HCT116 (cell line): ENCODE results near the gene NPPB. TPM values are rescaled to one million over a fixed set of nuclear protein-coding genes. Genes with fewer than 3 reads are reported as not detected.

Experiments
- ATAC-seq: fragments of 200-7000 bp; cut with Tn5 transposase; 2 replicates; pipeline ENCODE4 v1.9.1; 2020; ENCODE audit warnings: mild to moderate bottlenecking, moderate library complexity
- BruUV-seq: library from RNA; stranded (reverse); fragments of 400-500 nt; replicated peaks from 2 replicates; lab custom pipeline; 2021; lab: Mats Ljungman, UMichigan
- CTCF ChIA-PET: fragments of 300-600 bp; sonication (Branson Sonifier 250); formaldehyde crosslinking; loops from one replicate; lab custom pipeline; 2021; ENCODE audit warnings: antibody characterized with exemption; lab: Charles Lee
- POLR2A ChIA-PET: fragments of 300-600, 350-600 bp; sonication (Branson Sonifier 250); formaldehyde crosslinking; loops from one replicate; lab custom pipeline; 2021; ENCODE audit warnings: antibody characterized with exemption; lab: Charles Lee
- RAD21 ChIA-PET, 2 experiments: fragments of 300-600 bp; sonication (Branson Sonifier 250); formaldehyde crosslinking; loops; one replicate each; lab custom pipeline; 2023; ENCODE audit warnings: low total read pairs in 2 of 2; ENCODE audit not compliant: uncharacterized antibody in 2 of 2, unreplicated experiment in 2 of 2, low non-redundant PET in 1 of 2; lab: Charles Lee
- DNase-seq: peaks from one replicate; pipeline ENCODE4 v3.0.0-alpha.2; 2010; ENCODE audit warnings: low read depth, low spot score
- H2AFZ ChIP-seq: fragments of 200-600 bp; shearing (Covaris generic), sonication (generic); 2 replicates; pipeline ENCODE4 v1.6.1; 2017; ENCODE audit warnings: low read depth, mixed run types, mixed read lengths, antibody characterized with exemption, low read length; ENCODE audit not compliant: poor library complexity, severe bottlenecking
- H3K27ac ChIP-seq: 2 replicates; pipeline ENCODE4 v1.5.1; 2012; ENCODE audit warnings: low read depth, low read length
- H3K27me3 ChIP-seq: fragments of 200-600 bp; sonication (generic); 2 replicates; pipeline ENCODE4 v1.6.1; 2016; ENCODE audit warnings: mixed run types, low read length, mixed read lengths; ENCODE audit not compliant: insufficient read depth
- H3K36me3 ChIP-seq, 2 experiments: fragments of 200-500 bp in 1 of 2; fragments of 200-600 bp in 1 of 2; sonication (Bioruptor generic) in 1 of 2; sonication (generic) in 1 of 2; 2 replicates each; pipeline versions ENCODE4 v1.5.1 to v1.6.1; 2014 to 2016; ENCODE audit warnings: low read length in 2 of 2, inconsistent platforms in 1 of 2, mixed read lengths in 1 of 2, mixed run types in 1 of 2; ENCODE audit not compliant: insufficient read depth in 2 of 2, control insufficient read depth in 1 of 2
- H3K4me1 ChIP-seq, 2 experiments: fragments of 200-600 bp in 1 of 2; sonication (generic) in 1 of 2; 2 replicates each; pipeline versions ENCODE4 v1.5.1 to v1.6.1; 2012 to 2017; ENCODE audit warnings: low read length in 2 of 2, inconsistent platforms in 1 of 2, mild to moderate bottlenecking in 1 of 2, mixed read lengths in 1 of 2, mixed run types in 1 of 2, moderate library complexity in 1 of 2; ENCODE audit not compliant: insufficient read depth in 2 of 2, control insufficient read depth in 1 of 2
- H3K4me2 ChIP-seq: fragments of 200-600 bp; sonication (generic); 2 replicates; pipeline ENCODE4 v1.6.1; 2017; ENCODE audit warnings: mixed run types, low read length, mixed read lengths
- H3K4me3 ChIP-seq, 2 experiments: fragments of 200-600 bp in 1 of 2; sonication (generic) in 1 of 2; replicated peaks in 1 of 2; 2 replicates each; pipeline ENCODE4 v1.5.1; 2011 to 2016; ENCODE audit warnings: low read length in 2 of 2, control low read depth in 1 of 2, low read depth in 1 of 2, mild to moderate bottlenecking in 1 of 2, mixed read lengths in 1 of 2, mixed run types in 1 of 2
- H3K79me2 ChIP-seq: fragments of 200-600 bp; sonication (generic); 2 replicates; pipeline ENCODE4 v1.6.1; 2017; ENCODE audit warnings: mild to moderate bottlenecking, mixed run types, low read length, moderate library complexity, mixed read lengths; ENCODE audit not compliant: insufficient read depth
- H3K9ac ChIP-seq: fragments of 200-600 bp; sonication (generic); 2 replicates; pipeline ENCODE4 v1.6.1; 2016; ENCODE audit warnings: low read length, mixed read lengths
- H3K9me2 ChIP-seq: fragments of 200-600 bp; sonication (generic), shearing (Covaris generic); 2 replicates; pipeline ENCODE4 v1.6.1; 2017; ENCODE audit warnings: mixed run types, mild to moderate bottlenecking, moderate library complexity; ENCODE audit not compliant: insufficient read depth
- H3K9me3 ChIP-seq, 2 experiments: fragments of 200-500 bp in 1 of 2; fragments of 200-600 bp in 1 of 2; sonication (Bioruptor generic) in 1 of 2; sonication (generic) in 1 of 2; 2 replicates each; pipeline ENCODE4 v1.6.1; 2014 to 2017; ENCODE audit warnings: low read length in 2 of 2, mixed read lengths in 2 of 2, inconsistent platforms in 1 of 2, low read depth in 1 of 2, mild to moderate bottlenecking in 1 of 2, mixed run types in 1 of 2, moderate library complexity in 1 of 2; ENCODE audit not compliant: control insufficient read depth in 1 of 2, insufficient read depth in 1 of 2
- H4K20me1 ChIP-seq: fragments of 200-600 bp; sonication (generic), shearing (Covaris generic); 2 replicates; pipeline ENCODE4 v1.6.1; 2017; ENCODE audit warnings: mixed run types, mild to moderate bottlenecking, moderate library complexity; ENCODE audit not compliant: insufficient read depth
- EGR1 ChIP-seq: IDR thresholded peaks from 2 replicates; pipeline ENCODE4 v1.6.1; 2012; ENCODE audit warnings: low read depth
- ELF1 ChIP-seq: IDR thresholded peaks from 2 replicates; pipeline ENCODE4 v1.6.1; 2012; ENCODE audit warnings: low read depth, borderline replicate concordance
- FOSL1 ChIP-seq: IDR thresholded peaks from 2 replicates; pipeline ENCODE4 v1.6.1; 2012; ENCODE audit warnings: low read depth
- JUND ChIP-seq: IDR thresholded peaks from 2 replicates; pipeline ENCODE4 v1.6.1; 2012
- POLR2A ChIP-seq: IDR thresholded peaks from 2 replicates; pipeline ENCODE4 v1.7.0; 2011; ENCODE audit warnings: borderline replicate concordance; ENCODE audit not compliant: insufficient read depth, insufficient read length; ENCODE audit errors: extremely low read depth
- POLR2AphosphoS5 ChIP-seq: IDR thresholded peaks from 2 replicates; pipeline ENCODE4 v1.6.1; 2011; ENCODE audit warnings: mild to moderate bottlenecking, low read depth, low read length, moderate library complexity
- SIN3A ChIP-seq: IDR thresholded peaks from 2 replicates; pipeline ENCODE4 v1.6.1; 2012; ENCODE audit warnings: low read depth
- SRF ChIP-seq: IDR thresholded peaks from 2 replicates; pipeline ENCODE4 v1.6.1; 2012; ENCODE audit warnings: low read depth
- TCF7L2 ChIP-seq: IDR thresholded peaks from 2 replicates; pipeline ENCODE4 v1.7.0; 2011; ENCODE audit warnings: borderline replicate concordance, inconsistent platforms; ENCODE audit not compliant: insufficient read depth, insufficient read length; ENCODE audit errors: extremely low read depth
- ZNF274 ChIP-seq: fragments of 200-500 bp; sonication (Bioruptor generic); IDR thresholded peaks from 2 replicates; pipeline ENCODE4 v1.6.1; 2014; ENCODE audit warnings: mild to moderate bottlenecking, low read depth, low read length, inconsistent platforms
- intact Hi-C: fragments of 100-400 bp; cut with micrococcal nuclease; formaldehyde crosslinking; loops from 2 replicates; pipeline ENCODE4 v1.10.0; 2022
- total RNA-seq: library from RNA; stranded (reverse); gene quantifications from one replicate; pipeline ENCODE4 v1.2.1, GENCODE V29; 2021; ENCODE audit not compliant: unreplicated experiment
- TF ChIP-seq, protein P1 (sequence below), 3 experiments: fragments of 200-600 bp in 1 of 3; sonication (generic) in 1 of 3; IDR thresholded peaks in 2 of 3; conservative IDR thresholded peaks in 1 of 3; 2 replicates each; pipeline ENCODE4 v1.5.1; 2012 to 2017; ENCODE audit warnings: low read depth in 2 of 3, low read length in 2 of 3, antibody characterized with exemption in 1 of 3, borderline replicate concordance in 1 of 3, control low read depth in 1 of 3, mild to moderate bottlenecking in 1 of 3, mixed read lengths in 1 of 3, mixed run types in 1 of 3, moderate library complexity in 1 of 3; ENCODE audit not compliant: insufficient read depth in 1 of 3
- TF ChIP-seq, protein P2 (sequence below): IDR thresholded peaks from 2 replicates; pipeline ENCODE4 v1.6.1; 2011; ENCODE audit warnings: mild to moderate bottlenecking, low read length, moderate library complexity; ENCODE audit not compliant: insufficient replicate concordance; ENCODE audit errors: extremely low read depth

The NPPB gene
- total RNA-seq, 1 experiment from 2014 or later: not detected

DNA sequence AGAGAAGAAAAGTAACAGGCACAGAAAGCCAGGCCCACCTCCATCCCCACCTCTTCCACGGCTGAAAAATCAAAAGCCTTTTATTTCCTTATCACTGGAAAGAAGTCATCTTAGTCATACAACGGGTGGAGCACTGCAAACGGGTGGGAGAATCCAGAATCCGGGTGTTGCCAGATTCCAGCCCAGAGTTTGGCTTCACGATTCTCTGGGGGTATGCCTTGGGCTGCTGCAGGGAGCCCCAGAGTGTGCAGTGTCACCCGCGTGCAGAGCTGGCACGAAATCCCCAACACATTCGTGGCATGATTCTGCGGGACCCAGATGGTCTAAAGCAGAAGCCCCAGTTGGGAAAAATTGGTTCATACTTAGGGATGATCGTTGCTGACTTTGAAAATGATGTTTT, 8.6 kb downstream of the NPPB start (continued):
- TF ChIP-seq, protein P1, sequence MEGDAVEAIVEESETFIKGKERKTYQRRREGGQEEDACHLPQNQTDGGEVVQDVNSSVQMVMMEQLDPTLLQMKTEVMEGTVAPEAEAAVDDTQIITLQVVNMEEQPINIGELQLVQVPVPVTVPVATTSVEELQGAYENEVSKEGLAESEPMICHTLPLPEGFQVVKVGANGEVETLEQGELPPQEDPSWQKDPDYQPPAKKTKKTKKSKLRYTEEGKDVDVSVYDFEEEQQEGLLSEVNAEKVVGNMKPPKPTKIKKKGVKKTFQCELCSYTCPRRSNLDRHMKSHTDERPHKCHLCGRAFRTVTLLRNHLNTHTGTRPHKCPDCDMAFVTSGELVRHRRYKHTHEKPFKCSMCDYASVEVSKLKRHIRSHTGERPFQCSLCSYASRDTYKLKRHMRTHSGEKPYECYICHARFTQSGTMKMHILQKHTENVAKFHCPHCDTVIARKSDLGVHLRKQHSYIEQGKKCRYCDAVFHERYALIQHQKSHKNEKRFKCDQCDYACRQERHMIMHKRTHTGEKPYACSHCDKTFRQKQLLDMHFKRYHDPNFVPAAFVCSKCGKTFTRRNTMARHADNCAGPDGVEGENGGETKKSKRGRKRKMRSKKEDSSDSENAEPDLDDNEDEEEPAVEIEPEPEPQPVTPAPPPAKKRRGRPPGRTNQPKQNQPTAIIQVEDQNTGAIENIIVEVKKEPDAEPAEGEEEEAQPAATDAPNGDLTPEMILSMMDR (IDR thresholded peaks at IDR 0.05 in 2 of 3, conservative IDR thresholded peaks at IDR 0.05 in 1 of 3; ENCODE audit: borderline replicate concordance in 1 of 3, insufficient read depth in 1 of 3, low read depth in 2 of 3, low read length in 2 of 3): no peak
- TF ChIP-seq FOSL1 (no peak), POLR2AphosphoS5 (no peak), TCF7L2 (no peak), SIN3A (no peak), JUND (no peak)

DNA sequence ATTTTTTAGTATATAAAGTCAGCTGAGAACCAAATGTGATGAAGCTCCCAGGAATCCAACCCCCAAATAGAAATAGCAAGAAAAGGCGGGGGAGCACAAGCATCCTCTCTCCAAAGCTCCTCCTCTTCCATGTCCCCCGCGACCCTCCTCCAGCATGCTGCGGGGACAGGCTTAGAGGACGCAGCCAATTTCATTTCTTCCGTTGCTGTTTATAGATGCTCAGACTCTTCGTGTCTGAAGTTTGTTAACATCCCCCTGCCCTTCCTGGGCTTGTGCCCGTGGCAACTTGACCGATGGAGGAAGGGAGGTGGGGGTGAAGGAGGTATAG, 10.4 kb downstream of the NPPB start:
- ATAC-seq (no peak), DNase-seq (no peak)
- H3K79me2 ChIP-seq: no peaks in the 10 kb centered on the region
- no TSS peak for BruUV-seq
- no peak overlapping the region for H3K27ac ChIP-seq
- no peaks in the 10 kb centered on the region for H3K9me3 ChIP-seq
- H3K9me2 ChIP-seq: no peaks in the 10 kb centered on the region
- CTCF ChIA-PET: no interaction called here
- peaks cover 9% of the 10 kb centered on the region; the same call in 1 of the 2 replicates for H3K27me3 ChIP-seq
- H3K36me3 ChIP-seq: peaks cover 0 to 4% of the 10 kb centered on the region in 2 experiments; a peak in 1 of 4 replicates
- no peak overlapping the region for H3K4me3 ChIP-seq
- 0 out of 4 replicates have a peak, but pooled peaks cover 0 to 3% of the 10 kb centered on the region in 2 experiments for H3K4me1 ChIP-seq
- RAD21 ChIA-PET: no interaction called here
- POLR2A ChIA-PET: no interaction called here
- intact Hi-C loops: no loop called here
- no peak overlapping the region for H2AFZ ChIP-seq
- H3K4me2 ChIP-seq: no peak overlapping the region
- no peak overlapping the region for H3K9ac ChIP-seq
- H4K20me1 ChIP-seq: no peaks in the 10 kb centered on the region
- TF ChIP-seq POLR2A: no peak
- TF ChIP-seq JUND: no peak
- no peak for TF ChIP-seq EGR1
- TF ChIP-seq ZNF274: no peak
- no peak for TF ChIP-seq ELF1
- TF ChIP-seq, protein P2, sequence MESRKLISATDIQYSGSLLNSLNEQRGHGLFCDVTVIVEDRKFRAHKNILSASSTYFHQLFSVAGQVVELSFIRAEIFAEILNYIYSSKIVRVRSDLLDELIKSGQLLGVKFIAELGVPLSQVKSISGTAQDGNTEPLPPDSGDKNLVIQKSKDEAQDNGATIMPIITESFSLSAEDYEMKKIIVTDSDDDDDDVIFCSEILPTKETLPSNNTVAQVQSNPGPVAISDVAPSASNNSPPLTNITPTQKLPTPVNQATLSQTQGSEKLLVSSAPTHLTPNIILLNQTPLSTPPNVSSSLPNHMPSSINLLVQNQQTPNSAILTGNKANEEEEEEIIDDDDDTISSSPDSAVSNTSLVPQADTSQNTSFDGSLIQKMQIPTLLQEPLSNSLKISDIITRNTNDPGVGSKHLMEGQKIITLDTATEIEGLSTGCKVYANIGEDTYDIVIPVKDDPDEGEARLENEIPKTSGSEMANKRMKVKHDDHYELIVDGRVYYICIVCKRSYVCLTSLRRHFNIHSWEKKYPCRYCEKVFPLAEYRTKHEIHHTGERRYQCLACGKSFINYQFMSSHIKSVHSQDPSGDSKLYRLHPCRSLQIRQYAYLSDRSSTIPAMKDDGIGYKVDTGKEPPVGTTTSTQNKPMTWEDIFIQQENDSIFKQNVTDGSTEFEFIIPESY: no peak
- no peak for TF ChIP-seq SRF
- TF ChIP-seq, all 23 proteins: peak for 0
